ENCODE results near the gene SCCPDH.

GRCh38 chr1:246789454-246790339 is 65.5 kb downstream of the SCCPDH start:
- TF ChIP-seq GATA3 (IDR thresholded peaks at IDR 0.05; ENCODE audit: low read depth, low read length) (no peak), GATA2 (IDR thresholded peaks at IDR 0.05; ENCODE audit: low read depth, low read length) (no peak)
